GM18498 (cell line): ENCODE results near the gene MYG1.
A peak's percentile ranks its signal among the peaks of the same experiment; 100 is the strongest.

Experiments
- ATAC-seq: cut with Tn5 transposase; IDR thresholded peaks from one replicate; pipeline ENCODE4 v1.9.1; 2021; ENCODE audit warnings: mild to moderate bottlenecking, moderate library complexity; ENCODE audit not compliant: unreplicated experiment

Gene MYG1

DNA sequence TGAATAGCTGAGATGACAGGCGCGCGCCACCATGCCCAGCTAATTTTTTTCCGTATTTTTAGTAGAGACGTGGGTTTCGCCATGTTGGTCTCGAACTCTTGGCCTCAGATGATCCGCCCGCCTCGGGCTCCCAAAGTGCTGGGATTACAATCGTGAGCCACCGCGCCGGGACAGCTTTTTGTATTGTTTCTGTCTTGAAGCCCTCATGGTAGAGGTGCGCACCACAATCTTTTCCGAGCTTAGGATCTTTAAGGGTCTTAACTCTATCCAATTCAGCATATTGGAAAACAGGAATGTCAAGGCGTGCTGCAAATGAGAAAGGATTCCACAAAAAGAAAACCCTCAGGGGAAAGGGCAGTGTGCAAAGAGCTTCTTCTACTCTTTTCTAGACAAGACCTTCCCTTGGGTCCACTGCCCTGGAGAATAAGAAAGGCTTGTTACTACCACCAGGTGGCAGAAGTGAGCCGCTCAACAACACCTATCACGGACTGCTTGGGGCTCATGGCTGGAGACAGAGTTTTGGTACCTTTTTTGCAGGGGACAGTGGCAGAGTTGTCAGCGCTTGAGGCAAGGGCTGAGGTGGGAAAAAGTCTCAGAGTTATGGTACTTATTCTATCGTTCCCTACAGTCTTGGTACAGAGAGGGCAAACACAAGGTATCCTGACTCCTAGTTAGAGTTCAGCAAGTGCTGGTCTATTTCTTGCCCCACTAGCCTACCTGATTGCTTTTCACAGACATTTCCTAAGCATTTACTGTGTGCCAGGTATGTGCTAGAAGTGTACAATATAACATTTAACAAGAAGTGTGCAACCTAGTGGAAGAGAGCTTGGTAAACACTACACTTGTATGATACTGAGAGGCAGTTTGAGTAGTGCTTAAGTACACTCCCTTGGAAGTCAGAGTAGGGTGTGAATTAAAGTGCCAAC, 53.1 kb downstream of the MYG1 start:
- ATAC-seq = peak; percentile 78

DNA sequence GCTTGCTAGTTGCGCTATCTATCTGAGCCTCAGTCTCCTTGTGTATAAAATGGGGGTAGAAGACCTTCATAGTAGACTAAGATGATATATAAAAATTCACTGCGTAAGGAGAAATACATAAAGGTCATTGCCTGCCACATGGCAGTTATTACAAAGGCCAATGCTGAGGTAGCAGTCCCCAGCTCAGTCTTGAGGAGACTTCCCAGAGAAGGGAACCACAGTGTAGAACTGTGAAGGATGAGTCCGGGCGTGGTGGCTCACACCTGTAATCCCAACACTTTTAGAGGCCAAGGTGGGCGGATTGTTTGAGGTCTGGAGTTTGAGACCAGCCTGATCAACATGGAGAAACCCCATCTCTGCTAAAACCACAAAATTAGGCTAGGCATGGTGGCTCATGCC, 53.8 kb downstream of the MYG1 start:
- no peak for ATAC-seq

DNA sequence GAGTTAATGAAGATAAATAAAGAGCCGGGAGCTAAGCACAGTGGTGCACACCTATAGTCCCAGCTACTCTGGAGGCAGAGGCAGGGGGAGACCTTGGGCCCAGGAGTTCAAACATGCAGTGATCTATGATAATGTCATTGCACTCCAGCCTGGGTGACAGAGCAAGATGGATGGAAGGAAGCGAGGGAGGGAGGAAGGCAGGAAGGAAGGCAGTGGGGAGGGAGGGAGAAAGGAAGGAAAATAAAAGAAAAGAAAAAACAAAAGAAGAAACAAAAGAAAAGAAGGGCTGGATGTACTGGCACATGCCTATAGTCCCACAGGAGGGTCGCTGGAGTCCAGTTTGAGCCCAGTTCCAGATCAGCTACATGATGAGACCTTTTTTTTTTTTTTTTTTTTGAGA, 55.6 kb downstream of the MYG1 start:
- no peak for ATAC-seq
